ENCODE results near the gene TRERF1.

- TF ChIP-seq POLR2A (IDR thresholded peaks at IDR 0.05) = no peak
- TF ChIP-seq CTCF (IDR thresholded peaks at IDR 0.05) = no peak
- TF ChIP-seq POLR2AphosphoS5 (IDR thresholded peaks at IDR 0.05; ENCODE audit: insufficient read depth in 1 of 2, low read depth in 1 of 2) = no peak
Measured at GRCh38 chr6:42400886-42401612, 50.7 kb downstream of the TRERF1 start.
